Testis (tissue), 2 donors: Measurements from ENCODE around the gene CNNM4.

Experiments
- CTCF ChIP-seq, 3 experiments: fragments of 450-650 bp in 2 of 3; fragments of 200-600 bp in 1 of 3; sonication (generic) in 1 of 3; IDR thresholded peaks; one replicate each; pipeline ENCODE4 v1.5.1; 2016 to 2019; ENCODE audit warnings: antibody characterized with exemption in 3 of 3, mild to moderate bottlenecking in 2 of 3, moderate library complexity in 1 of 3
- POLR2A ChIP-seq: fragments of 450-650 bp; IDR thresholded peaks from one replicate; pipeline ENCODE4 v1.6.1; 2017; ENCODE audit warnings: antibody characterized with exemption, mild to moderate bottlenecking, moderate library complexity

- no peak for TF ChIP-seq POLR2A
- TF ChIP-seq CTCF (IDR thresholded peaks at IDR 0.05), result peak; percentile 55 to 65 (median 56)
These were observed 55.6 kb downstream of the CNNM4 start, which contains the start of gene CNNM3 for GRCh38 chr2:96816127-96816835.
